ENCODE results near the gene BRD4.

The BRD4 gene

DNA sequence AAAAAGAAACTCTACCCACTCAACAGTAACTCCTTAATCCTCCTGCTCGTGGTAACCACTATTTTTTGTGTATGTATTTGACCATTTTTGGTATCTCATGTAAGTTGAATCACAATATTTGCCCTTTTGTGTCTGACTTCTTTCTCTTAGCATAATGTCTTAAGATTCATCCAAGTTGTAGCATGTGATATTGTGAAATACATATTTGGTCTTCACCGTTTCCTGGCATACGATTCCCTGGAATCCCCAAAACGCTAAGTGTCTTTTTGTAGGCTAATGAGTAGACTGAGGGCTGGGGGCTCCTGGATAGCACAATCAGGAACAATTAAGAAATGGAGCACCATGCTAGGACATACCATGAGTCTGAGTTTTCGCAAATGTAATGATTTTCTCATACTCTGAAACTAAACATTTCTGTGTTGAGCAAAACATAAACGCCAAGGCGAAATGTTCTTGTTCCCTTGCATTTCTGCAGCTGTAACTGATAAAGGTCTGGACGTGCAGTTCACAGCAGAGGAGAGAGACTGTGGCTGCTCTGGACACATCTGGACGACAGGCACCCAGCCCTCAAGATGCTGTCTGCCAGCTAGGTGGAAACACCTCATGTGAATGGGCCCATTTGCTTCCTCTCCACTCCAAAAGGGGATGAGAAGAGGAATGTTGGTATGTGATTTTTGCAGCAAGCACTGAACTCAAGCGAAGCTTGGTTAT lies 38.4 kb downstream of the BRD4 start:
- Histone ChIP-seq H3K18ac (ENCODE audit: low read length) (no peak overlapping the region), H3K36me3 (replicated peaks in 1 of 2; ENCODE audit: control insufficient read depth in 2 of 2, insufficient read depth in 2 of 2, low read length in 2 of 2) (peaks cover 6 to 48% of the 10 kb centered on the region in 2 donors), H2BK12ac (ENCODE audit: low read length) (no peak overlapping the region), H2AK5ac (ENCODE audit: low read depth, low read length) (no peak overlapping the region), H4K8ac (ENCODE audit: low read depth, low read length) (no peak overlapping the region), H3K79me1 (ENCODE audit: low read depth, low read length) (peaks cover 18% of the 10 kb centered on the region), H3K27me3 (ENCODE audit: control insufficient read depth in 3 of 3, insufficient read depth in 3 of 3, low read depth in 1 of 3, low read length in 3 of 3) (no peaks in the 10 kb centered on the region), H3K23ac (ENCODE audit: low read depth, low read length, poor library complexity) (no peak overlapping the region), H4K91ac (ENCODE audit: low read depth, low read length, poor library complexity) (no peak overlapping the region), H3K9ac (ENCODE audit: low read depth, low read length, poor library complexity) (no peak overlapping the region), H2BK120ac (ENCODE audit: low read depth, low read length) (no peak overlapping the region), H2BK15ac (ENCODE audit: low read length) (no peak overlapping the region), H2AFZ (ENCODE audit: low read length) (no peak overlapping the region), H3K9me3 (replicated peaks in 1 of 2; ENCODE audit: control insufficient read depth in 2 of 2, insufficient read depth in 1 of 2, low read depth in 1 of 2, low read length in 2 of 2) (no peaks in the 10 kb centered on the region), H3K4ac (ENCODE audit: low read length) (no peak overlapping the region), H3K4me2 (ENCODE audit: insufficient read depth, low read length, poor library complexity, severe bottlenecking) (no peak overlapping the region), H3K14ac (ENCODE audit: low read length) (no peak overlapping the region), H3K4me1 (ENCODE audit: control insufficient read depth in 2 of 2, insufficient read depth in 1 of 2, low read depth in 1 of 2, low read length in 2 of 2) (peaks cover 8 to 20% of the 10 kb centered on the region in 2 donors), H3K27ac (replicated peaks; ENCODE audit: low read length) (no peak overlapping the region), H3K4me3 (ENCODE audit: low read length in 2 of 2) (no peak overlapping the region), H2BK5ac (ENCODE audit: low read length) (no peak overlapping the region)
- WGBS, 2 donors (ENCODE audit: extremely low coverage in 2 of 2, insufficient read length in 2 of 2, insufficient replicate concordance in 1 of 2), result no CpG with 5 or more reads among the region's 10 CpGs
- no peak for DNase-seq (ENCODE audit: low spot score)

DNA sequence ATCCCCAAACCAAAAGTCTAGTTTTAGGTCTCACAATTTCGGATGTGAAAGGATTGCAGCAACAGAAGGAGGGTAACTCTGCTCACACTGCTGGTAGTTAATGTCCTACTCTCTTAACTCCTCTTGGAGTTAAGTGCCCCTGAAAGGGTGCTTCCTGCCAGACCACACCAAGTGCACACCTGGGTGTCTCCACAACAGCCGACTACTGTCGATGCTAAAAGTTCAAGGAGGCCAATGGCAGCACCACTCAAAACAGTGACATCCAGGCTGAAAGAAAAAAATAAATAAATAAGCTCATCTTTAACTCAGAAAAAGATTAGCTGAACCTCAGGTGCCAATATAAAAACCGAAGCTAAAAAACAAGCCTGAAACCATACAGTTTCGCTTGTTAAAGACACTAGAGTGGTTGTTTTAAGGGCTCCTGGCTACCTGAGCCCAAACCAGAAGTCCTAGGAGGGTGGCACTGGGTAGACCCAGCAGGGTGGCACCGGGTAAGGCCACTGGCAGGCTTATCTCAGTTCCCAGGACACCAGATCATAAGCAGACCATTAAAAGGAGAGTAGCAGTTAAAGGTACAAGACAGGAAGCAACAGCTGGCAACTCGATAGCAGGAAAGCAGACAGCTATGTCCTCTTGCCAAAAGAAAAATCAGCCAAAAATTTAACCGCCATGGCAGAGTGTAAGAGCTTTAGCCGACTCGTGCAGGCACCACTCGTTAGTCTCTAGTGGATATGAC lies 39.3 kb downstream of the BRD4 start:
- no peak overlapping the region for H2AK5ac ChIP-seq (ENCODE audit: low read depth, low read length)
- H3K9ac ChIP-seq (ENCODE audit: low read depth, low read length, poor library complexity), result no peak overlapping the region
- H2BK5ac ChIP-seq (ENCODE audit: low read length), result no peak overlapping the region
- H2BK15ac ChIP-seq (ENCODE audit: low read length), result no peak overlapping the region
- H4K8ac ChIP-seq (ENCODE audit: low read depth, low read length), result no peak overlapping the region
- peaks cover 5 to 22% of the 10 kb centered on the region in 2 donors for H3K4me1 ChIP-seq (ENCODE audit: control insufficient read depth in 2 of 2, insufficient read depth in 1 of 2, low read depth in 1 of 2, low read length in 2 of 2)
- no peak overlapping the region for H4K91ac ChIP-seq (ENCODE audit: low read depth, low read length, poor library complexity)
- peaks cover 16% of the 10 kb centered on the region for H3K79me1 ChIP-seq (ENCODE audit: low read depth, low read length)
- no peak overlapping the region for H3K27ac ChIP-seq (replicated peaks; ENCODE audit: low read length)
- no peak overlapping the region for H3K14ac ChIP-seq (ENCODE audit: low read length)
- H3K18ac ChIP-seq (ENCODE audit: low read length), result no peak overlapping the region
- H3K36me3 ChIP-seq (replicated peaks in 1 of 2; ENCODE audit: control insufficient read depth in 2 of 2, insufficient read depth in 2 of 2, low read length in 2 of 2), result peaks cover 6 to 48% of the 10 kb centered on the region in 2 donors
- no peak overlapping the region for H3K4ac ChIP-seq (ENCODE audit: low read length)
- no peaks in the 10 kb centered on the region for H3K27me3 ChIP-seq (ENCODE audit: control insufficient read depth in 3 of 3, insufficient read depth in 3 of 3, low read depth in 1 of 3, low read length in 3 of 3)
- no peak overlapping the region for H2BK12ac ChIP-seq (ENCODE audit: low read length)
- DNase-seq (ENCODE audit: low spot score), result no peak
- H2AFZ ChIP-seq (ENCODE audit: low read length), result no peak overlapping the region
- no peak overlapping the region for H3K23ac ChIP-seq (ENCODE audit: low read depth, low read length, poor library complexity)
- no peaks in the 10 kb centered on the region for H3K9me3 ChIP-seq (replicated peaks in 1 of 2; ENCODE audit: control insufficient read depth in 2 of 2, insufficient read depth in 1 of 2, low read depth in 1 of 2, low read length in 2 of 2)
- no peak overlapping the region for H3K4me3 ChIP-seq (ENCODE audit: low read length in 2 of 2)
- no peak overlapping the region for H2BK120ac ChIP-seq (ENCODE audit: low read depth, low read length)
- no peak overlapping the region for H3K4me2 ChIP-seq (ENCODE audit: insufficient read depth, low read length, poor library complexity, severe bottlenecking)
- WGBS, 2 donors (ENCODE audit: extremely low coverage in 2 of 2, insufficient read length in 2 of 2, insufficient replicate concordance in 1 of 2), result no CpG with 5 or more reads among the region's 11 CpGs

DNA sequence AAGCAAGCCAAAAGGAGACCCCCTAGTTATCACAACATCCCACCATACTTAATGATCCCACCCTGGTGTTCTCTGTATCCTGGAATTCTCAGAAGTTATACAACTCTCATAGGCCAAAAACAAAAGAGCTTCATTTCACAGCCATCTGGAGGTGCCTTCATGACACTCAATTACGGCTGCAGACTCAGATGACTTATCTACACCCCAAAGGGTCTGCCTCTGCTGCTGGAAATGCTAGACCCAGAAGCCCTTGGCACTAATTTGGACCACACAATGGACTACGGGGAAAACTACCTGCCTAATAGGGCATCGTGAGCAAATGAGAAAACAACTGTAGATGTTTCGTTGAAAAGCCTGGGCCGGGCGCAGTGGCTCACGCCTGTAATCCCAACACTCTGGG lies 40.2 kb downstream of the BRD4 start:
- peaks cover 15% of the 10 kb centered on the region for H3K79me1 ChIP-seq (ENCODE audit: low read depth, low read length)
- H3K4ac ChIP-seq (ENCODE audit: low read length), result no peak overlapping the region
- no peak overlapping the region for H4K8ac ChIP-seq (ENCODE audit: low read depth, low read length)
- H3K27ac ChIP-seq (replicated peaks; ENCODE audit: low read length), result no peak overlapping the region
- no peak overlapping the region for H3K23ac ChIP-seq (ENCODE audit: low read depth, low read length, poor library complexity)
- no peak overlapping the region for H3K9ac ChIP-seq (ENCODE audit: low read depth, low read length, poor library complexity)
- H2BK15ac ChIP-seq (ENCODE audit: low read length), result no peak overlapping the region
- H3K4me1 ChIP-seq (ENCODE audit: control insufficient read depth in 2 of 2, insufficient read depth in 1 of 2, low read depth in 1 of 2, low read length in 2 of 2), result peaks cover 3 to 17% of the 10 kb centered on the region in 2 donors
- H4K91ac ChIP-seq (ENCODE audit: low read depth, low read length, poor library complexity), result no peak overlapping the region
- H2BK12ac ChIP-seq (ENCODE audit: low read length), result no peak overlapping the region
- H3K27me3 ChIP-seq (ENCODE audit: control insufficient read depth in 3 of 3, insufficient read depth in 3 of 3, low read depth in 1 of 3, low read length in 3 of 3), result no peaks in the 10 kb centered on the region
- no peaks in the 10 kb centered on the region for H3K9me3 ChIP-seq (replicated peaks in 1 of 2; ENCODE audit: control insufficient read depth in 2 of 2, insufficient read depth in 1 of 2, low read depth in 1 of 2, low read length in 2 of 2)
- H3K4me2 ChIP-seq (ENCODE audit: insufficient read depth, low read length, poor library complexity, severe bottlenecking), result no peak overlapping the region
- peaks cover 6 to 45% of the 10 kb centered on the region in 2 donors for H3K36me3 ChIP-seq (replicated peaks in 1 of 2; ENCODE audit: control insufficient read depth in 2 of 2, insufficient read depth in 2 of 2, low read length in 2 of 2)
- no CpG with 5 or more reads among the region's 7 CpGs for WGBS, 2 donors (ENCODE audit: extremely low coverage in 2 of 2, insufficient read length in 2 of 2, insufficient replicate concordance in 1 of 2)
- H2BK120ac ChIP-seq (ENCODE audit: low read depth, low read length), result no peak overlapping the region
- no peak for DNase-seq (ENCODE audit: low spot score)
- no peak overlapping the region for H2AFZ ChIP-seq (ENCODE audit: low read length)
- no peak overlapping the region for H2AK5ac ChIP-seq (ENCODE audit: low read depth, low read length)
- no peak overlapping the region for H3K18ac ChIP-seq (ENCODE audit: low read length)
- no peak overlapping the region for H2BK5ac ChIP-seq (ENCODE audit: low read length)
- no peak overlapping the region for H3K4me3 ChIP-seq (ENCODE audit: low read length in 2 of 2)
- H3K14ac ChIP-seq (ENCODE audit: low read length), result no peak overlapping the region

DNA sequence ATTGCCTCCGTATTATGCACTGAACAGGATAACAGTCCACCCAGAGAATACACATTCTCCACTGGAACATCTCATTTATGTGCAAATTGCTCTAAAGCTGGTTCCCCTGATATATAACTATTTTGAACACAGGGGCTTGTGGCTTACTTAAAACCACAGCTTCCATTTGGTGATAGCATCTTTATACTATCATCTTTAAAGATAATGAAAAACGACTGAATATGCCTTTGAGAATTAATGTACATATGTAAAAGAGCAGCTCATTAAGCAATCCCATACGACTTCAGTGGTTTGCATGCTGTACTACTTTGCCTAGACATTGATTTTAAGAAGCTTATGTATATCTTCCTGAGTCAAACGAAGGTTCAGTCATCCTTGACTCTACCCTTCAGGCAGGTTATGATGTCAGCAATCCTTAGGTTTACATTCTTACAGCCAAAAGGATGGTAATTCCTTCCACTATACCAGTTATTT lies 40.8 kb downstream of the BRD4 start:
- Histone ChIP-seq H3K18ac (ENCODE audit: low read length) (no peak overlapping the region), H2BK12ac (ENCODE audit: low read length) (no peak overlapping the region), H3K4ac (ENCODE audit: low read length) (no peak overlapping the region), H3K36me3 (replicated peaks in 1 of 2; ENCODE audit: control insufficient read depth in 2 of 2, insufficient read depth in 2 of 2, low read length in 2 of 2) (peaks cover 4 to 40% of the 10 kb centered on the region in 2 donors), H4K91ac (ENCODE audit: low read depth, low read length, poor library complexity) (no peak overlapping the region), H3K79me1 (ENCODE audit: low read depth, low read length) (peaks cover 12% of the 10 kb centered on the region), H3K27me3 (ENCODE audit: control insufficient read depth in 3 of 3, insufficient read depth in 3 of 3, low read depth in 1 of 3, low read length in 3 of 3) (no peaks in the 10 kb centered on the region), H2BK120ac (ENCODE audit: low read depth, low read length) (no peak overlapping the region), H3K4me3 (ENCODE audit: low read length in 2 of 2) (no peak overlapping the region), H3K14ac (ENCODE audit: low read length) (no peak overlapping the region), H2BK15ac (ENCODE audit: low read length) (no peak overlapping the region), H3K9me3 (replicated peaks in 1 of 2; ENCODE audit: control insufficient read depth in 2 of 2, insufficient read depth in 1 of 2, low read depth in 1 of 2, low read length in 2 of 2) (no peaks in the 10 kb centered on the region), H3K4me2 (ENCODE audit: insufficient read depth, low read length, poor library complexity, severe bottlenecking) (no peak overlapping the region), H3K9ac (ENCODE audit: low read depth, low read length, poor library complexity) (no peak overlapping the region), H2AK5ac (ENCODE audit: low read depth, low read length) (no peak overlapping the region), H2BK5ac (ENCODE audit: low read length) (no peak overlapping the region), H3K27ac (replicated peaks; ENCODE audit: low read length) (no peak overlapping the region), H3K23ac (ENCODE audit: low read depth, low read length, poor library complexity) (no peak overlapping the region), H4K8ac (ENCODE audit: low read depth, low read length) (no peak overlapping the region), H3K4me1 (ENCODE audit: control insufficient read depth in 2 of 2, insufficient read depth in 1 of 2, low read depth in 1 of 2, low read length in 2 of 2) (peaks cover 3 to 15% of the 10 kb centered on the region in 2 donors), H2AFZ (ENCODE audit: low read length) (no peak overlapping the region)
- no peak for DNase-seq (ENCODE audit: low spot score)
- WGBS, 2 donors (ENCODE audit: extremely low coverage in 2 of 2, insufficient read length in 2 of 2, insufficient replicate concordance in 1 of 2), result no CpG with 5 or more reads among the region's 4 CpGs
